ENCODE measurements around the gene EXOC6B. TPM values are rescaled to one million over a fixed set of nuclear protein-coding genes. Genes with fewer than 3 reads are reported as not detected.
"Not testable (repeated sequence)": the region's sequence is repeated elsewhere in the genome, so short reads cannot be mapped to it uniquely, and the experiment has no call there.

The EXOC6B gene
- total RNA-seq, 3 donors from 2014 or later, result 6.5 to 7.3 (median 6.8) TPM

- ATAC-seq (no peak), DNase-seq (no peak)
- Mint-ChIP-seq H3K4me3 (no peak overlapping the region), H3K4me1 (ENCODE audit: low read depth) (no peaks in the 10 kb centered on the region), H3K9me3 (no peaks in the 10 kb centered on the region), H3K27me3 (ENCODE audit: low read depth) (no peaks in the 10 kb centered on the region), H3K36me3 (ENCODE audit: insufficient read depth) (peaks cover 16% of the 10 kb centered on the region)
These were observed 271.5 kb downstream of the EXOC6B start for GRCh38 chr2:72554381-72554780.

- no peaks in the 10 kb centered on the region for H3K27me3 Mint-ChIP-seq (ENCODE audit: low read depth)
- H3K4me1 Mint-ChIP-seq (ENCODE audit: low read depth), result no peaks in the 10 kb centered on the region
- ATAC-seq, result no peak
- peaks cover 4% of the 10 kb centered on the region for H3K36me3 Mint-ChIP-seq (ENCODE audit: insufficient read depth)
- no peaks in the 10 kb centered on the region for H3K9me3 Mint-ChIP-seq
- DNase-seq, result no peak
- no peak overlapping the region for H3K4me3 Mint-ChIP-seq
These were observed 277.6 kb downstream of the EXOC6B start for GRCh38 chr2:72548081-72548764.

- H3K4me3 Mint-ChIP-seq, result no peak overlapping the region
- H3K9me3 Mint-ChIP-seq, result peaks cover 6% of the 10 kb centered on the region
- no peak for DNase-seq
- no peaks in the 10 kb centered on the region for H3K4me1 Mint-ChIP-seq (ENCODE audit: low read depth)
- ATAC-seq, result no peak
- peaks cover 9% of the 10 kb centered on the region for H3K36me3 Mint-ChIP-seq (ENCODE audit: insufficient read depth)
- H3K27me3 Mint-ChIP-seq (ENCODE audit: low read depth), result no peaks in the 10 kb centered on the region
These were observed 280.0 kb downstream of the EXOC6B start for GRCh38 chr2:72545790-72546189.

- DNase-seq (no peak), ATAC-seq (no peak)
- no peaks in the 10 kb centered on the region for H3K4me1 Mint-ChIP-seq (ENCODE audit: low read depth)
- H3K9me3 Mint-ChIP-seq, result peaks cover 10% of the 10 kb centered on the region
- H3K27me3 Mint-ChIP-seq (ENCODE audit: low read depth), result no peaks in the 10 kb centered on the region
- H3K4me3 Mint-ChIP-seq, result no peak overlapping the region
- H3K36me3 Mint-ChIP-seq (ENCODE audit: insufficient read depth), result peaks cover 9% of the 10 kb centered on the region
These were observed 281.3 kb downstream of the EXOC6B start for GRCh38 chr2:72544554-72544953.

GRCh38 chr2:72543497-72544216 lies 282.2 kb downstream of the EXOC6B start:
- ATAC-seq (no peak), DNase-seq (no peak)
- Mint-ChIP-seq H3K9me3 (peaks cover 10% of the 10 kb centered on the region), H3K36me3 (ENCODE audit: insufficient read depth) (peaks cover 9% of the 10 kb centered on the region), H3K4me1 (ENCODE audit: low read depth) (no peaks in the 10 kb centered on the region), H3K4me3 (no peak overlapping the region), H3K27me3 (ENCODE audit: low read depth) (no peaks in the 10 kb centered on the region)

- H3K36me3 Mint-ChIP-seq (ENCODE audit: insufficient read depth), result peaks cover 5% of the 10 kb centered on the region
- H3K9me3 Mint-ChIP-seq, result peaks cover 10% of the 10 kb centered on the region
- H3K27me3 Mint-ChIP-seq (ENCODE audit: low read depth), result no peaks in the 10 kb centered on the region
- no peak overlapping the region for H3K4me3 Mint-ChIP-seq
- no peaks in the 10 kb centered on the region for H3K4me1 Mint-ChIP-seq (ENCODE audit: low read depth)
- ATAC-seq, result no peak
- no peak for DNase-seq
These were observed 286.7 kb downstream of the EXOC6B start for GRCh38 chr2:72539071-72539552.

GRCh38 chr2:72538486-72538885 lies 287.3 kb downstream of the EXOC6B start:
- peaks cover 10% of the 10 kb centered on the region for H3K9me3 Mint-ChIP-seq
- ATAC-seq (no peak), DNase-seq (no peak)
- no peaks in the 10 kb centered on the region for H3K4me1 Mint-ChIP-seq (ENCODE audit: low read depth)
- H3K4me3 Mint-ChIP-seq, result no peak overlapping the region
- peaks cover 5% of the 10 kb centered on the region for H3K36me3 Mint-ChIP-seq (ENCODE audit: insufficient read depth)
- H3K27me3 Mint-ChIP-seq (ENCODE audit: low read depth), result no peaks in the 10 kb centered on the region

GRCh38 chr2:72535586-72535985 lies 290.2 kb downstream of the EXOC6B start:
- DNase-seq; H3K9me3 Mint-ChIP-seq; ATAC-seq; H3K4me3 Mint-ChIP-seq; H3K4me1 Mint-ChIP-seq (ENCODE audit: low read depth); H3K36me3 Mint-ChIP-seq (ENCODE audit: insufficient read depth); H3K27me3 Mint-ChIP-seq (ENCODE audit: low read depth): not testable (repeated sequence)

GRCh38 chr2:72533765-72534164 lies 292.1 kb downstream of the EXOC6B start:
- H3K36me3 Mint-ChIP-seq (ENCODE audit: insufficient read depth), result no peaks in the 10 kb centered on the region
- H3K27me3 Mint-ChIP-seq (ENCODE audit: low read depth), result no peaks in the 10 kb centered on the region
- H3K4me1 Mint-ChIP-seq (ENCODE audit: low read depth), result no peaks in the 10 kb centered on the region
- DNase-seq (no peak), ATAC-seq (no peak)
- no peak overlapping the region for H3K4me3 Mint-ChIP-seq
- H3K9me3 Mint-ChIP-seq, result no peaks in the 10 kb centered on the region

GRCh38 chr2:72527424-72527823 lies 298.4 kb downstream of the EXOC6B start:
- peaks cover 1% of the 10 kb centered on the region for H3K36me3 Mint-ChIP-seq (ENCODE audit: insufficient read depth)
- no peaks in the 10 kb centered on the region for H3K27me3 Mint-ChIP-seq (ENCODE audit: low read depth)
- no peak for ATAC-seq
- H3K4me3 Mint-ChIP-seq, result no peak overlapping the region
- no peaks in the 10 kb centered on the region for H3K4me1 Mint-ChIP-seq (ENCODE audit: low read depth)
- no peaks in the 10 kb centered on the region for H3K9me3 Mint-ChIP-seq
- no peak for DNase-seq

GRCh38 chr2:72526623-72527022 lies 299.2 kb downstream of the EXOC6B start:
- Mint-ChIP-seq H3K36me3 (ENCODE audit: insufficient read depth) (peaks cover 1% of the 10 kb centered on the region), H3K4me1 (ENCODE audit: low read depth) (no peaks in the 10 kb centered on the region)

GRCh38 chr2:72524071-72524470 lies 301.8 kb downstream of the EXOC6B start:
- H3K4me1 Mint-ChIP-seq (ENCODE audit: low read depth), result no peaks in the 10 kb centered on the region
- H3K4me3 Mint-ChIP-seq, result no peak overlapping the region
- ATAC-seq (no peak), DNase-seq (no peak)
- no peaks in the 10 kb centered on the region for H3K9me3 Mint-ChIP-seq
- H3K27me3 Mint-ChIP-seq (ENCODE audit: low read depth), result no peaks in the 10 kb centered on the region
- H3K36me3 Mint-ChIP-seq (ENCODE audit: insufficient read depth), result peaks cover 4% of the 10 kb centered on the region

More at GRCh38 chr2:72526623-72527022, 299.2 kb downstream of the EXOC6B start:
- H3K4me3 Mint-ChIP-seq, result no peak overlapping the region
- no peaks in the 10 kb centered on the region for H3K9me3 Mint-ChIP-seq
- ATAC-seq, result no peak
- no peaks in the 10 kb centered on the region for H3K27me3 Mint-ChIP-seq (ENCODE audit: low read depth)
- DNase-seq, result no peak

GRCh38 chr2:72515696-72516095 lies 310.1 kb downstream of the EXOC6B start:
- H3K4me3 Mint-ChIP-seq, result no peak overlapping the region
- DNase-seq, result no peak
- H3K27me3 Mint-ChIP-seq (ENCODE audit: low read depth), result no peaks in the 10 kb centered on the region
- H3K36me3 Mint-ChIP-seq (ENCODE audit: insufficient read depth), result peaks cover 7% of the 10 kb centered on the region
- H3K9me3 Mint-ChIP-seq, result no peaks in the 10 kb centered on the region
- H3K4me1 Mint-ChIP-seq (ENCODE audit: low read depth), result no peaks in the 10 kb centered on the region
- no peak for ATAC-seq

GRCh38 chr2:72513011-72513410 lies 312.8 kb downstream of the EXOC6B start:
- Mint-ChIP-seq H3K36me3 (ENCODE audit: insufficient read depth) (peaks cover 10% of the 10 kb centered on the region), H3K4me3 (no peak overlapping the region), H3K9me3 (no peaks in the 10 kb centered on the region), H3K4me1 (ENCODE audit: low read depth) (no peaks in the 10 kb centered on the region), H3K27me3 (ENCODE audit: low read depth) (no peaks in the 10 kb centered on the region)
- ATAC-seq, result no peak
- DNase-seq, result no peak

- no peaks in the 10 kb centered on the region for H3K4me1 Mint-ChIP-seq (ENCODE audit: low read depth)
- DNase-seq, result no peak
- no peaks in the 10 kb centered on the region for H3K9me3 Mint-ChIP-seq
- no peak for ATAC-seq
- H3K27me3 Mint-ChIP-seq (ENCODE audit: low read depth), result no peaks in the 10 kb centered on the region
- H3K4me3 Mint-ChIP-seq, result no peak overlapping the region
- peaks cover 10% of the 10 kb centered on the region for H3K36me3 Mint-ChIP-seq (ENCODE audit: insufficient read depth)
These were observed 313.5 kb downstream of the EXOC6B start for GRCh38 chr2:72512376-72512775.

Data from activated T-cell treated with anti-CD3 and anti-CD28 coated beads, Interleukin-2, amount 50 U/mL, for 4 hours (primary cell).